GM18861 (cell line): ENCODE measurements around the gene ZMAT3.

Experiments used
- ATAC-seq: cut with Tn5 transposase; IDR thresholded peaks from one replicate; pipeline ENCODE4 v1.9.1; 2021; ENCODE audit not compliant: unreplicated experiment

Gene ZMAT3

GRCh38 chr3:179027326-179027900, 44.2 kb downstream of the ZMAT3 start:
- ATAC-seq = no peak

- no peak for ATAC-seq
These were observed 45.0 kb downstream of the ZMAT3 start for GRCh38 chr3:179026636-179027035.

- ATAC-seq = no peak
These were observed 50.3 kb downstream of the ZMAT3 start for GRCh38 chr3:179021119-179021903.

- ATAC-seq = no peak
These were observed 51.5 kb downstream of the ZMAT3 start for GRCh38 chr3:179020112-179020511.

- ATAC-seq = no peak
These were observed 52.8 kb downstream of the ZMAT3 start for GRCh38 chr3:179018808-179019207.

- peak; percentile 66 for ATAC-seq
These were observed 54.5 kb downstream of the ZMAT3 start for GRCh38 chr3:179016979-179017670.

GRCh38 chr3:179015551-179016020, 56.0 kb downstream of the ZMAT3 start:
- ATAC-seq = peak; percentile 57

- ATAC-seq = no peak
These were observed 65.9 kb downstream of the ZMAT3 start for GRCh38 chr3:179005706-179006105.

- no peak for ATAC-seq
These were observed 66.4 kb downstream of the ZMAT3 start for GRCh38 chr3:179005213-179005612.

GRCh38 chr3:179000659-179001058, 71.0 kb downstream of the ZMAT3 start:
- ATAC-seq = no peak

GRCh38 chr3:179000144-179000543, 71.5 kb downstream of the ZMAT3 start:
- peak; percentile 65 for ATAC-seq

- ATAC-seq = no peak
These were observed 75.2 kb downstream of the ZMAT3 start for GRCh38 chr3:178996399-178996798.

- ATAC-seq = no peak
These were observed 81.3 kb downstream of the ZMAT3 start for GRCh38 chr3:178990293-178990692.

GRCh38 chr3:178989821-178990220, 81.8 kb downstream of the ZMAT3 start:
- ATAC-seq = no peak

GRCh38 chr3:178987745-178988144, 83.9 kb downstream of the ZMAT3 start:
- ATAC-seq = no peak

GRCh38 chr3:178986456-178986855, 85.2 kb downstream of the ZMAT3 start:
- no peak for ATAC-seq

GRCh38 chr3:178982137-178982536, 89.5 kb downstream of the ZMAT3 start:
- ATAC-seq = peak; percentile 60

GRCh38 chr3:178975320-178975719, 96.3 kb downstream of the ZMAT3 start:
- ATAC-seq = no peak

- ATAC-seq = no peak
These were observed 100.0 kb downstream of the ZMAT3 start for GRCh38 chr3:178971614-178972013.

- peak; percentile 76 for ATAC-seq
These were observed 102.5 kb downstream of the ZMAT3 start for GRCh38 chr3:178969004-178969700.
